Ishikawa (cell line): Measurements from ENCODE around the gene RDH14.

Experiments used
- CEBPB ChIP-seq: IDR thresholded peaks from 2 replicates; pipeline ENCODE4 v1.6.1; 2012
- CREB1 ChIP-seq: IDR thresholded peaks from 2 replicates; pipeline ENCODE4 v1.6.1; 2012; ENCODE audit warnings: low read depth
- EGR1 ChIP-seq: IDR thresholded peaks from 2 replicates; pipeline ENCODE4 v1.6.1; 2012
- EP300 ChIP-seq: IDR thresholded peaks from 2 replicates; pipeline ENCODE4 v1.6.1; 2012; ENCODE audit warnings: borderline replicate concordance
- FOXM1 ChIP-seq: IDR thresholded peaks from 2 replicates; pipeline ENCODE4 v1.6.1; 2012; ENCODE audit warnings: low read depth, borderline replicate concordance
- NFIC ChIP-seq: IDR thresholded peaks from 2 replicates; pipeline ENCODE4 v1.6.1; 2012
- RAD21 ChIP-seq: IDR thresholded peaks from 2 replicates; pipeline ENCODE4 v1.6.1; 2012; ENCODE audit warnings: low read depth
- TAF1 ChIP-seq: IDR thresholded peaks from 2 replicates; pipeline ENCODE4 v1.6.1; 2012; ENCODE audit warnings: low read depth, mild to moderate bottlenecking
- TCF12 ChIP-seq: IDR thresholded peaks from 2 replicates; pipeline ENCODE4 v1.6.1; 2012; ENCODE audit warnings: low read depth
- TEAD4 ChIP-seq: IDR thresholded peaks from 2 replicates; pipeline ENCODE4 v1.6.1; 2012
- YY1 ChIP-seq: IDR thresholded peaks from 2 replicates; pipeline ENCODE4 v1.6.1; 2012; ENCODE audit warnings: low read depth
- TF ChIP-seq, protein P1 (sequence below): IDR thresholded peaks from 2 replicates; pipeline ENCODE4 v1.6.1; 2012; ENCODE audit warnings: low read depth, mild to moderate bottlenecking
- TF ChIP-seq, protein P2 (sequence below): IDR thresholded peaks from 2 replicates; pipeline ENCODE4 v1.6.1; 2012

DNA sequence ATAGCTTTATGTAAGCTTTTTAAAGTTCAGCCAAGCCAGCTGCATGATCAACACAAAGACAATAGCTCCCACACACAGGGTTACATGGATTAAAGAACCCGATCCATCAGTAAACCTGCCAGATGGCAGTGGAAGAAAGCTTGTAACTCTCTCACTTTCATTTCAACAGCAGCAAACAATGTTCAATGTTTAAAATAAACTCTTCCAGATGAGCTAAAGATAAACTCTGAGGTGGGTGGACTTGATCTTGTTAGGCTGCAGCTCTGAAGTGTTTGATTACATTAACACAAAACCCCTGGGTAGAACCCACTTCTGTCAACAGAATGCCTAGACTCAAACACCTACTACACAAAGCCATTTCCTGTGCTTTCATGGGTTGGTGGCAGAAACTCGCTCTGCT is 13.9 kb downstream of the RDH14 start:
- no peak for TF ChIP-seq EP300
- TF ChIP-seq, protein P1, sequence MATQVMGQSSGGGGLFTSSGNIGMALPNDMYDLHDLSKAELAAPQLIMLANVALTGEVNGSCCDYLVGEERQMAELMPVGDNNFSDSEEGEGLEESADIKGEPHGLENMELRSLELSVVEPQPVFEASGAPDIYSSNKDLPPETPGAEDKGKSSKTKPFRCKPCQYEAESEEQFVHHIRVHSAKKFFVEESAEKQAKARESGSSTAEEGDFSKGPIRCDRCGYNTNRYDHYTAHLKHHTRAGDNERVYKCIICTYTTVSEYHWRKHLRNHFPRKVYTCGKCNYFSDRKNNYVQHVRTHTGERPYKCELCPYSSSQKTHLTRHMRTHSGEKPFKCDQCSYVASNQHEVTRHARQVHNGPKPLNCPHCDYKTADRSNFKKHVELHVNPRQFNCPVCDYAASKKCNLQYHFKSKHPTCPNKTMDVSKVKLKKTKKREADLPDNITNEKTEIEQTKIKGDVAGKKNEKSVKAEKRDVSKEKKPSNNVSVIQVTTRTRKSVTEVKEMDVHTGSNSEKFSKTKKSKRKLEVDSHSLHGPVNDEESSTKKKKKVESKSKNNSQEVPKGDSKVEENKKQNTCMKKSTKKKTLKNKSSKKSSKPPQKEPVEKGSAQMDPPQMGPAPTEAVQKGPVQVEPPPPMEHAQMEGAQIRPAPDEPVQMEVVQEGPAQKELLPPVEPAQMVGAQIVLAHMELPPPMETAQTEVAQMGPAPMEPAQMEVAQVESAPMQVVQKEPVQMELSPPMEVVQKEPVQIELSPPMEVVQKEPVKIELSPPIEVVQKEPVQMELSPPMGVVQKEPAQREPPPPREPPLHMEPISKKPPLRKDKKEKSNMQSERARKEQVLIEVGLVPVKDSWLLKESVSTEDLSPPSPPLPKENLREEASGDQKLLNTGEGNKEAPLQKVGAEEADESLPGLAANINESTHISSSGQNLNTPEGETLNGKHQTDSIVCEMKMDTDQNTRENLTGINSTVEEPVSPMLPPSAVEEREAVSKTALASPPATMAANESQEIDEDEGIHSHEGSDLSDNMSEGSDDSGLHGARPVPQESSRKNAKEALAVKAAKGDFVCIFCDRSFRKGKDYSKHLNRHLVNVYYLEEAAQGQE = no peak
- TF ChIP-seq TAF1 = no peak
- TF ChIP-seq CEBPB = no peak
- no peak for TF ChIP-seq EGR1
- no peak for TF ChIP-seq CREB1
- TF ChIP-seq, protein P2, sequence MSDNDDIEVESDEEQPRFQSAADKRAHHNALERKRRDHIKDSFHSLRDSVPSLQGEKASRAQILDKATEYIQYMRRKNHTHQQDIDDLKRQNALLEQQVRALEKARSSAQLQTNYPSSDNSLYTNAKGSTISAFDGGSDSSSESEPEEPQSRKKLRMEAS = no peak
- no peak for TF ChIP-seq TCF12
- no peak for TF ChIP-seq YY1
- no peak for TF ChIP-seq RAD21
- TF ChIP-seq FOXM1 = no peak
- TF ChIP-seq NFIC = no peak
- no peak for TF ChIP-seq TEAD4
